GM10847 (cell line): ENCODE data around the gene SUPV3L1.

ENCODE experiments used
- POLR2A ChIP-seq: IDR thresholded peaks from 2 replicates; pipeline ENCODE4 v1.6.1; 2011; ENCODE audit not compliant: insufficient read length; ENCODE audit errors: extremely low read depth

Gene SUPV3L1

GRCh38 chr10:69180525-69181204 is 631 bp downstream of the SUPV3L1 start:
- TF ChIP-seq POLR2A = no peak

- no peak for TF ChIP-seq POLR2A
Measured at GRCh38 chr10:69181433-69181832, 1.4 kb downstream of the SUPV3L1 start.

GRCh38 chr10:69182005-69182404 is 2.0 kb downstream of the SUPV3L1 start:
- no peak for TF ChIP-seq POLR2A

GRCh38 chr10:69186524-69186923 is 6.5 kb downstream of the SUPV3L1 start:
- no peak for TF ChIP-seq POLR2A

- TF ChIP-seq POLR2A = no peak
Measured at GRCh38 chr10:69201045-69201444, 21.0 kb downstream of the SUPV3L1 start.

- TF ChIP-seq POLR2A = no peak
Measured at GRCh38 chr10:69202332-69202731, 22.3 kb downstream of the SUPV3L1 start.

GRCh38 chr10:69208761-69209160 is 28.7 kb downstream of the SUPV3L1 start:
- no peak for TF ChIP-seq POLR2A

- no peak for TF ChIP-seq POLR2A
Measured at GRCh38 chr10:69209787-69210484, 29.9 kb downstream of the SUPV3L1 start.

GRCh38 chr10:69211104-69211503 is 31.1 kb downstream of the SUPV3L1 start:
- no peak for TF ChIP-seq POLR2A

GRCh38 chr10:69211524-69211923 is 31.5 kb downstream of the SUPV3L1 start:
- no peak for TF ChIP-seq POLR2A

GRCh38 chr10:69213591-69214311 is 33.7 kb downstream of the SUPV3L1 start:
- no peak for TF ChIP-seq POLR2A

GRCh38 chr10:69214666-69215131 is 34.7 kb downstream of the SUPV3L1 start:
- TF ChIP-seq POLR2A = no peak

GRCh38 chr10:69215405-69216171 is 35.6 kb downstream of the SUPV3L1 start:
- TF ChIP-seq POLR2A = no peak

GRCh38 chr10:69216577-69217118 is 36.6 kb downstream of the SUPV3L1 start:
- TF ChIP-seq POLR2A = no peak

GRCh38 chr10:69217119-69217754 is 37.2 kb downstream of the SUPV3L1 start:
- TF ChIP-seq POLR2A = no peak

GRCh38 chr10:69218831-69219230 is 38.8 kb downstream of the SUPV3L1 start:
- TF ChIP-seq POLR2A = no peak
